ENCODE results near the gene NHLH1. TPM values are rescaled to one million over a fixed set of nuclear protein-coding genes. Genes with fewer than 3 reads are reported as not detected.

The NHLH1 gene
- total and polyA plus RNA-seq, 10 of the 15 experiments (the other 5 are each of a cell fraction or from before 2014, with no cell fraction given): 0.22 to 0.98 (median 0.43) TPM; not detected in 1

- TF ChIP-seq ZNF274 (IDR thresholded peaks at IDR 0.05; ENCODE audit: insufficient read depth, insufficient read length) (no peak), IRF3 (IDR thresholded peaks at IDR 0.05) (no peak), ZSCAN29 (IDR thresholded peaks at IDR 0.05) (no peak), WRNIP1 (IDR thresholded peaks at IDR 0.05; ENCODE audit: borderline replicate concordance, low read depth, low read length) (no peak), BMI1 (IDR thresholded peaks at IDR 0.05; ENCODE audit: borderline replicate concordance) (no peak), ESRRA (IDR thresholded peaks at IDR 0.05; ENCODE audit: low read length) (no peak), NR2C1 (IDR thresholded peaks at IDR 0.05) (no peak), BRCA1 (IDR thresholded peaks at IDR 0.05; ENCODE audit: low read depth, low read length) (no peak), SMC3 (IDR thresholded peaks at IDR 0.05; ENCODE audit: borderline replicate concordance, low read length) (peak; percentile 90), SUZ12 (IDR thresholded peaks at IDR 0.05; ENCODE audit: unreplicated experiment) (no peak), CEBPZ (IDR thresholded peaks at IDR 0.05; ENCODE audit: low read depth, low read length) (no peak)
- TF ChIP-seq, protein P1, sequence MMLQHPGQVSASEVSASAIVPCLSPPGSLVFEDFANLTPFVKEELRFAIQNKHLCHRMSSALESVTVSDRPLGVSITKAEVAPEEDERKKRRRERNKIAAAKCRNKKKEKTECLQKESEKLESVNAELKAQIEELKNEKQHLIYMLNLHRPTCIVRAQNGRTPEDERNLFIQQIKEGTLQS (IDR thresholded peaks at IDR 0.05; ENCODE audit: borderline replicate concordance, extremely low read depth, low read depth, low read length): no peak
Observed at GRCh38 chr1:160376525-160377131, 9.8 kb downstream of the NHLH1 start (continued).
